Vagina (tissue), 2 donors: ENCODE measurements around the gene PSME3IP1. TPM values are rescaled to one million over a fixed set of nuclear protein-coding genes. Genes with fewer than 3 reads are reported as not detected.

ENCODE experiments used
- DNase-seq, 2 donors: peaks; one replicate each; pipeline ENCODE4 v3.0.0-alpha.2; 2017; ENCODE audit errors: extremely low spot score in 2 of 2
- H3K27ac ChIP-seq: fragments of 200-600 bp; sonication (generic); one replicate; pipeline ENCODE4 v1.5.1; 2019
- H3K27me3 ChIP-seq: fragments of 200-600 bp; sonication (generic); one replicate; pipeline ENCODE4 v1.5.1; 2019
- H3K36me3 ChIP-seq, 2 donors: fragments of 200-600 bp; sonication (generic); one replicate each; pipeline ENCODE4 v1.5.1; 2017 to 2019
- H3K4me1 ChIP-seq: fragments of 200-600 bp; sonication (generic); one replicate; pipeline ENCODE4 v1.5.1; 2019
- H3K4me3 ChIP-seq, 2 donors: fragments of 200-600 bp; sonication (generic); 1 replicate in 1 of 2; 2 replicates in 1 of 2; pipeline ENCODE4 v1.5.1; 2016 to 2019
- H3K9me3 ChIP-seq: fragments of 200-600 bp; sonication (generic); one replicate; pipeline ENCODE4 v1.5.1; 2019
- POLR2A ChIP-seq, 2 donors: fragments of 450-650 bp; IDR thresholded peaks; one replicate each; pipeline ENCODE4 v1.6.1; 2017; ENCODE audit warnings: antibody characterized with exemption in 2 of 2, mild to moderate bottlenecking in 2 of 2, moderate library complexity in 2 of 2
- POLR2AphosphoS5 ChIP-seq, 2 donors: sonication (generic); formaldehyde crosslinking; IDR thresholded peaks; one replicate each; pipeline ENCODE4 v1.9.0; 2017; ENCODE audit warnings: antibody characterized with exemption in 2 of 2, mild to moderate bottlenecking in 2 of 2, low read depth in 1 of 2; ENCODE audit not compliant: insufficient read depth in 1 of 2
- intact Hi-C: fragments of 100-400 bp; cut with DNase I; formaldehyde crosslinking; loops from one replicate; pipeline ENCODE4 v1.15.1; 2023
- total RNA-seq: library from RNA; depleted of rRNA; stranded (reverse); fragments of >200 nt; gene quantifications from one replicate; pipeline ENCODE4 v1.2.3, GENCODE V29; 2016
- TF ChIP-seq, protein P1 (sequence below), 3 experiments: fragments of 450-650 bp in 2 of 3; fragments of 200-600 bp in 1 of 3; sonication (generic) in 1 of 3; IDR thresholded peaks; one replicate each; pipeline ENCODE4 v1.5.1; 2017 to 2019; ENCODE audit warnings: antibody characterized with exemption in 3 of 3, mild to moderate bottlenecking in 2 of 3, moderate library complexity in 2 of 3

The PSME3IP1 gene
- total RNA-seq = 70.5 TPM

- no peaks in the 10 kb centered on the region for H3K9me3 ChIP-seq
- peak within 1 kb of the TSS; percentile 91 for H3K27ac ChIP-seq
- H3K4me1 ChIP-seq = peaks cover 42% of the 10 kb centered on the region
- no peaks in the 10 kb centered on the region for H3K27me3 ChIP-seq
- peak within 1 kb of the TSS; percentile 98 to 99 for H3K4me3 ChIP-seq
- TF ChIP-seq POLR2A (IDR thresholded peaks at IDR 0.05) = peak in 1 of 2 donors; percentile 75
- TF ChIP-seq POLR2AphosphoS5 (IDR thresholded peaks at IDR 0.05; ENCODE audit: insufficient read depth in 1 of 2, low read depth in 1 of 2) = peak; percentile 94
- TF ChIP-seq, protein P1, sequence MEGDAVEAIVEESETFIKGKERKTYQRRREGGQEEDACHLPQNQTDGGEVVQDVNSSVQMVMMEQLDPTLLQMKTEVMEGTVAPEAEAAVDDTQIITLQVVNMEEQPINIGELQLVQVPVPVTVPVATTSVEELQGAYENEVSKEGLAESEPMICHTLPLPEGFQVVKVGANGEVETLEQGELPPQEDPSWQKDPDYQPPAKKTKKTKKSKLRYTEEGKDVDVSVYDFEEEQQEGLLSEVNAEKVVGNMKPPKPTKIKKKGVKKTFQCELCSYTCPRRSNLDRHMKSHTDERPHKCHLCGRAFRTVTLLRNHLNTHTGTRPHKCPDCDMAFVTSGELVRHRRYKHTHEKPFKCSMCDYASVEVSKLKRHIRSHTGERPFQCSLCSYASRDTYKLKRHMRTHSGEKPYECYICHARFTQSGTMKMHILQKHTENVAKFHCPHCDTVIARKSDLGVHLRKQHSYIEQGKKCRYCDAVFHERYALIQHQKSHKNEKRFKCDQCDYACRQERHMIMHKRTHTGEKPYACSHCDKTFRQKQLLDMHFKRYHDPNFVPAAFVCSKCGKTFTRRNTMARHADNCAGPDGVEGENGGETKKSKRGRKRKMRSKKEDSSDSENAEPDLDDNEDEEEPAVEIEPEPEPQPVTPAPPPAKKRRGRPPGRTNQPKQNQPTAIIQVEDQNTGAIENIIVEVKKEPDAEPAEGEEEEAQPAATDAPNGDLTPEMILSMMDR (IDR thresholded peaks at IDR 0.05) = no peak
- intact Hi-C loops = loop anchor here (10.0 kb wide), 1 partner anchor 59 kb away; the partner anchor contains the start of gene ARL2BP
- DNase-seq = peak; percentile 100
- H3K36me3 ChIP-seq = no peaks in the 10 kb centered on the region
These were observed at the start of gene PSME3IP1, which contains the start of gene RSPRY1 for GRCh38 chr16:57185945-57186871. Gene PSME3IP1, minus strand, starts transcription at chr16:57186039. Its CDS starts 12,185 bp downstream, at chr16:57173854. Gene RSPRY1, plus strand, starts transcription at chr16:57186329. Its CDS starts 18,330 bp downstream, at chr16:57204659.

DNA sequence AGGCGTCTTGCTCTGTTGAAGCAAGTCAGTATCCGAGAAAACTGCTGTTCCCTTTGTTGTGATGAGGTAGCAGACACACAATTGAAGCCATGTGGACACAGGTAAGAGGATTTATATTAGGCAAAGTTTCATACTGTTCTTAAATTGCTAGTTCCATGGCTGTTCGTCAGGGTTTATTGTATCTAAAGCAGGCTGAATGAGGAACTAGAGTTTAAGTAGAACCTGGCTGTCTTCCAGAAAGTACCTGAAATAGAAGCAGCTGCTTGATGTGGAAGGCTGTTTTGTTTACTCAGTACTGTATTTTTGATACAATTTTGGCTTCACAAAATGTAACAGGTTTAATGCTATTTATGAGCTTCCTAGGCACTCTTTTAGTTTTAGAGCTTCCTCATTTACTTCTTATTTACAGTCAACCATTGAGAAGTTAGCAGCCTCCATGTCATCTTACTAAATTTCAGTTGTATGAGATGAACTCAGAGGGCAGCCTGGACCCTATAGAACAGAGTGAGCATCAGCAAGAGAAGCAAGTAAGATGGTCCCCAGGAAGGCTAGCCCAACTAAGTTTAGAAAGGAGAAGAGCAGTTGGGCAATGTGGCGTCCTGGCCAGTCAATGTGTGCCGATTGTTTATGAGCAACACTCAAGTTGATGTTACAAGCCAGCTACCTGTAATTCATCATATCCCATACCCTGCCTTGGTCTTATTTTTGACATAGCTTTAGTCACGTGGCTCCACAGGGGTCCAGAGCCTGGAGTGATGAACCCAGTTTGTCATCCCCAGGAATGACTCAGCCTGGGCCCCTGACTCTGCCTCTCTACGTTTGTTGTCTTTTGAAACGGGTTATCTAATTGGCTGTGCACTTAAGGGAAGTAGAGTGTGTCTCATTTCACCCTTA is 49.5 kb upstream of the PSME3IP1 start:
- Histone ChIP-seq H3K27ac (no peak overlapping the region), H3K36me3 (peaks cover 0 to 57% of the 10 kb centered on the region in 2 donors), H3K9me3 (no peaks in the 10 kb centered on the region), H3K27me3 (no peaks in the 10 kb centered on the region), H3K4me3 (no peak overlapping the region), H3K4me1 (peaks cover 11% of the 10 kb centered on the region)
- no peak for TF ChIP-seq POLR2A (IDR thresholded peaks at IDR 0.05)
- intact Hi-C loops = no loop called here
- DNase-seq = no peak

GRCh38 chr16:57234707-57235092 is 48.9 kb upstream of the PSME3IP1 start:
- TF ChIP-seq POLR2A (IDR thresholded peaks at IDR 0.05) (no peak), POLR2AphosphoS5 (IDR thresholded peaks at IDR 0.05; ENCODE audit: insufficient read depth in 1 of 2, low read depth in 1 of 2) (no peak)
- TF ChIP-seq, protein P1 (IDR thresholded peaks at IDR 0.05) = no peak
- DNase-seq = no peak
- peaks cover 0 to 64% of the 10 kb centered on the region in 2 donors for H3K36me3 ChIP-seq
- H3K4me3 ChIP-seq = no peak overlapping the region
- no peaks in the 10 kb centered on the region for H3K9me3 ChIP-seq
- no peak overlapping the region for H3K27ac ChIP-seq
- no peaks in the 10 kb centered on the region for H3K27me3 ChIP-seq
- intact Hi-C loops = no loop called here
- H3K4me1 ChIP-seq = peaks cover 11% of the 10 kb centered on the region

DNA sequence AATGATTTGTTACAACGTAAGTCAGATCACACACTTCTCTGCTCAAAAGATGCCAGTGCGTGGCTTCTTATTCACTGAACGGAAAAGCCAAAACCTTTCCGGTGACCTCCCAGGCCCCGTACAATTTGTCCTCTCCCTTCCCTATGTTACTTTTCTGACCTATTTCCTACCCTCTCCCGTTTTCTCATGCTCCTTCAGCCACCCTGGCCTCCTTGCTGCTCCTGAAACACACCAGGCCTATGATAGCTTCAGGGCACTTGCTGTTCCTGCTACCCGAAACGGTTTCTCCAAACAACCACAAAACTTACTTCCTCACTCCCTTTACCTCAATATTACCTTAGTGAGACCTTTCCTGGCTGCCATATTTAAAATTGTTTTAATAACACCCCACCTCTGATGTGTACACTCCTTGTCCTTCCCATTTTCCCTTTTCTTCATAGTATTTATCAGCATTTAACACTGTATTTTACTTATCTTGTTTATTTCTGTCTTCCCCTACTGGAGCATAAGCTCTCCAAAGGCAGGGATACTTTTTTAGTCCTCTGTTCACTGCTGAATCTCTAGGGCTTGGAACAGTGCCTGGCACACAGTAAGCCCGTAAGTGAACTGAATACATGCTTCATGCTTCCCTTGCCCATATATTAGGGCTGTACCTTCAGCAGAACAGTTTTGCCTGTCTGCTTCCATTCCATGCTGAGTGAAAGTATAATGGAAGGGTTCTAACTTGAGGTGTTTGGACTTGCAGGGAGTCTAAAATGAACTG is 48.3 kb upstream of the PSME3IP1 start:
- no peaks in the 10 kb centered on the region for H3K9me3 ChIP-seq
- peaks cover 0 to 67% of the 10 kb centered on the region in 2 donors for H3K36me3 ChIP-seq
- intact Hi-C loops = no loop called here
- peaks cover 11% of the 10 kb centered on the region for H3K4me1 ChIP-seq
- H3K27ac ChIP-seq = no peak overlapping the region
- no peak for DNase-seq
- no peaks in the 10 kb centered on the region for H3K27me3 ChIP-seq
- TF ChIP-seq POLR2AphosphoS5 (IDR thresholded peaks at IDR 0.05; ENCODE audit: insufficient read depth in 1 of 2, low read depth in 1 of 2) (no peak), POLR2A (IDR thresholded peaks at IDR 0.05) (no peak)
- TF ChIP-seq, protein P1 (IDR thresholded peaks at IDR 0.05) = no peak
- no peak overlapping the region for H3K4me3 ChIP-seq
